ENCODE data around the gene UXS1.
"Not testable (repeated sequence)": the region's sequence is repeated elsewhere in the genome, so short reads cannot be mapped to it uniquely, and the experiment has no call there.

The UXS1 gene

DNA sequence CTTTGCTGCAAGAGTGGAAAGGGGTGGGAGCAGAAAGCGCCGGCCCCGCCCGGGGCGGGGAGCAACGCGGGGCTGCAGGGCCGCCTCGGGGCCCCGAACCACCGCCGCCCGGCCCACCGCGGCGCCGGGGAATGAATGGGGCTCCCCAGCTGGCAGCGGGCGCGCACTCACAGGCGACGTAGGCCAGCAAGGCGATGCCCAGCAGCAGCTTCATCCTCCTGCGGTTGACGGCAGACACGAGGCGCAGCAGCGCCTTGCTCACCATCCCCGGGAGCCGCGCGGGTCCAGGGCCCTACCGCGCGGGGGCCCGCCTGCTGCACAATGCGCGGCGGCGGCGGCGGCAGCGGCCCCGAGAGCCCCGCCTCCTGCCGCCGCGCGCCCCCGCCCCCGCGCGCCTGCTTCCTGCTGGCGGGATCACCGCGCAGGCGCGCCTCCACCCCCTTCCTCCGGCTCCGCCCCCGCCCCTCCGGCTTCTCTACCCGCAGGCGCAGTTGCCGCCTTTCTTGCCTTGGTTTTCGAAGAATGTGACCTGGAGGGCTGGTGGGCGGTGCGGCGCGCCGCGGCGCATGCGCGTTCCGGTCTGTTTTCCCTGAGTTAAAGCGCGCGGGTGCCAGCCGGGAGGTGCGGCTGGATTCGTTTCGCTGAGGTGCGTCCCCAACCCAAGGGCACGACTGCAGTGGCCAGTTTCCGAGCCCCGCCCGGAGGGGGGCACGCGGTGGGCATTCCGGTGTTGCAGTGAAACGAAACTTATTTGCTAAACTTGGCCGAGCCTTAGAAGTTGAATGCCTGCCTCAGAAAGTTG, at the start of gene UXS1:
TSS of gene UXS1 (minus strand) at position 325 of the 802 bp plus-strand sequence. CDS start at position 265, 60 bp downstream.
- TF ChIP-seq, protein P1, sequence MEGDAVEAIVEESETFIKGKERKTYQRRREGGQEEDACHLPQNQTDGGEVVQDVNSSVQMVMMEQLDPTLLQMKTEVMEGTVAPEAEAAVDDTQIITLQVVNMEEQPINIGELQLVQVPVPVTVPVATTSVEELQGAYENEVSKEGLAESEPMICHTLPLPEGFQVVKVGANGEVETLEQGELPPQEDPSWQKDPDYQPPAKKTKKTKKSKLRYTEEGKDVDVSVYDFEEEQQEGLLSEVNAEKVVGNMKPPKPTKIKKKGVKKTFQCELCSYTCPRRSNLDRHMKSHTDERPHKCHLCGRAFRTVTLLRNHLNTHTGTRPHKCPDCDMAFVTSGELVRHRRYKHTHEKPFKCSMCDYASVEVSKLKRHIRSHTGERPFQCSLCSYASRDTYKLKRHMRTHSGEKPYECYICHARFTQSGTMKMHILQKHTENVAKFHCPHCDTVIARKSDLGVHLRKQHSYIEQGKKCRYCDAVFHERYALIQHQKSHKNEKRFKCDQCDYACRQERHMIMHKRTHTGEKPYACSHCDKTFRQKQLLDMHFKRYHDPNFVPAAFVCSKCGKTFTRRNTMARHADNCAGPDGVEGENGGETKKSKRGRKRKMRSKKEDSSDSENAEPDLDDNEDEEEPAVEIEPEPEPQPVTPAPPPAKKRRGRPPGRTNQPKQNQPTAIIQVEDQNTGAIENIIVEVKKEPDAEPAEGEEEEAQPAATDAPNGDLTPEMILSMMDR (IDR thresholded peaks at IDR 0.05; ENCODE audit: low read depth, low read length, missing control alignments): no peak
- H3K4me3 ChIP-seq (ENCODE audit: low read depth, low read length): peak within 1 kb of the TSS; percentile 73
- peak; percentile 82 for DNase-seq (ENCODE audit: low read depth)

GRCh38 chr2:106239491-106239890, 45.4 kb upstream of the UXS1 start:
- not testable (repeated sequence) for H3K4me3 ChIP-seq (ENCODE audit: low read depth, low read length); DNase-seq (ENCODE audit: low read depth)

DNA sequence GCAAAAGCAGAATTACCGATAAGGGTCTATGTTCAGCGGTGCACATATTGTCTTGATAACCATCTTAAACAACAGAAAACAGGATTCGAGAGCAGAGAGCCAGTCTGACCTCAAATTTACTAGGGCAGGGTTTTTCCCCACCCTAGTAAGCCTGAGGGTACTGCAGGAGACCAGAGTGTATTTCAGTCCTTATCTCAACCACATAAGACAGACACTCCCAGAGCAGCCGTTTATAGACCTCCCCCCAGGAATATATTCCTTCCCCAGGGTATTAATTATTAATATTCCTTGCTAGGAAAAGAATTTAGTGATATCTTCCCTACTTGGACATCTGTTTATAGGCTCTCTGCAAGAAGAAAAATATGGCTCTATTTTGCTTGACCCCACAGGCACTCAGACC, 41.3 kb upstream of the UXS1 start:
- H3K4me3 ChIP-seq (ENCODE audit: low read depth, low read length); DNase-seq (ENCODE audit: low read depth): not testable (repeated sequence)

DNA sequence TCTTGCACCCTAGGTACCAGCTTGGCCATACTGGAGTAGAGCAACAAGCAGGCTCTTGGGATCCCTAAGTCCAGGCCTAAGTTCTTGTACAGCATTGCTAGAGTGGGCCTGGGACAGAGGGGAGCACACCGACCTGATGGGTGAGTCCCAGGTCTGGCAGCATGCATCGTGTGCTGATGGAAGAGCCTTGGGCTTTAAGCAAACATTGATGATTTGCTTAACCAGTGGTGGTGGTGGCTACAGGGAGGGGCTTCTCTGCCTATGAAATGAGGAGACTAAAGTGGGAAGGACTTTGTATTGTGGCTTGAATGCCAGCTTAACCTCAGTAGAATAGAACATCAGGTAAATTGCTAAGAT, 39.2 kb upstream of the UXS1 start:
- no peak overlapping the region for H3K4me3 ChIP-seq (ENCODE audit: low read depth, low read length)
- TF ChIP-seq, protein P1 (IDR thresholded peaks at IDR 0.05; ENCODE audit: low read depth, low read length, missing control alignments): no peak

DNA sequence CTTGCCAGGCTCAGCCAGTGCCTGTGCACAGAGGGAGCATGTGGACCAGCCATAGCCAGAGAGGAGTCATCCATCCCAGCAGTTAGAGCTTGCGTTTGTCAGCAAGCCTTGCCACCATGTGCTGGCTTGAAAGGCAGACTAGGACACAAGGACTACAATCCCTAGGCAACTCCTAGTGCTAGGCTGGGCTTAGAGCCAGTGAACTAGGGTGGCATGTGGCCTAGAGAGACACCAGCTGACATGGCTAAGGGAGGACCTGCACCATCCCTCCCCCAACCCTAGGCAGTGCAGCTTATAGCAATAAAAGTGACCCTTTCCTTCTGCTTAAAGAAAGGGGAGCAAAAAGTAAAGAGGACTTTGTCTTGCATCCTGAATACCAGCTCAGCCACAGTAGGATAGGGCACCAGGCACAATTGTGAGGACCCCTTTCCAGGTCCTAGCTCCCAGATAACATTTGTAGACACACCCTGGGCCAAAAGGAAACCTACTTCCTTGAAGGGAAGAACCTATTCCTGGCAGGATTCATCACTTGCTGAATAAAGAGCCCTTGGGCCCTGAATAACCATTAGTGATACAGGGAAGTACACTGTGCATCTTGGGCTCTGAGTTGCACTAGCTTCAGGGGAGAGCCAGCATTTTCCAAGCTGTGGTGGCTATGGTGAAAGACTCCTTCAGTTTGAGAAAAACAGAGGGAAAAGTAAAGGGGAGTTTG, 38.7 kb upstream of the UXS1 start:
- no peak for DNase-seq (ENCODE audit: low read depth)
- H3K4me3 ChIP-seq (ENCODE audit: low read depth, low read length): no peak overlapping the region
- TF ChIP-seq, protein P1 (IDR thresholded peaks at IDR 0.05; ENCODE audit: low read depth, low read length, missing control alignments): no peak

More for the DNA sequence above, 39.2 kb upstream of the UXS1 start:
- no peak for DNase-seq (ENCODE audit: low read depth)

DNA sequence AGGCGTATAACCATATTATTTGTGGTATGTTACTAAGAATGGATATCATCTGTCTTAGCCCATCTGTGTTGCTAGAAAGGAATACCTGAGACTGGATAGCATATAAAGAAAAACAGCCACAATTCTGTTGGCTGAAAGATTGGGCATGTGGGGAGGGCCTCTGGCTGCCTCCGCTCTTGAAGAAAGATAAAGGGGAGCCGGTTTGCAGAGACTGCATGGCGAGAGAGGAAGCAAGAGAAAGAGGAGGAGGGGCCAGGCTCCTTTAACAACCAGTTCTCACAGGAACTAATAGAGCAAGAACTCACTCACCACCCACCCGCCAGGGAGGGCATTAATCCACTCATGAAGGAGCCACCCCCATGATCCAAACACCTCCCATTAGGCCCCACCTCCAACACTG, 29.2 kb upstream of the UXS1 start:
- TF ChIP-seq, protein P1 (IDR thresholded peaks at IDR 0.05; ENCODE audit: low read depth, low read length, missing control alignments): no peak
- no peak overlapping the region for H3K4me3 ChIP-seq (ENCODE audit: low read depth, low read length)
- no peak for DNase-seq (ENCODE audit: low read depth)

DNA sequence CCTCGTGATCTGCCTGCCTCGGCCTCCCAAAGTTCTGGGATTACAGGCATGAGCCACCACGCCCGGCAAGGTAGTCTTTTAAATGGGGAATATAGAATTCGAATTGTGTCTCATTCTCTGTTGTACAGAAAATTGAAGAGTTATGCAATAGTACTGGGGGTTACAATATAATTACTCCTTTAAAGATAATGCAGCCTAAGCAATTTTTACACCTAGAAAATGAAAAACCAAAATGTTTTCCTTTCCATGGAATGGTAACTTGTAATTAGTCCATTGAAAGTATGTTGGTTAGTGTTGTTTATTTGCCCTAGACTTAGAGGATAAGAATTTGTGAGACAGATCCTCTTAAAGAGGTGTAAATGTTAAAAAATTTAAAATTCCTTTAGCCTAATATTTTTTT, 28.0 kb upstream of the UXS1 start:
- not testable (repeated sequence) for DNase-seq (ENCODE audit: low read depth); H3K4me3 ChIP-seq (ENCODE audit: low read depth, low read length)

GRCh38 chr2:106219813-106220212, 25.7 kb upstream of the UXS1 start:
- no peak overlapping the region for H3K4me3 ChIP-seq (ENCODE audit: low read depth, low read length)
- DNase-seq (ENCODE audit: low read depth): no peak
- TF ChIP-seq, protein P1 (IDR thresholded peaks at IDR 0.05; ENCODE audit: low read depth, low read length, missing control alignments): no peak

DNA sequence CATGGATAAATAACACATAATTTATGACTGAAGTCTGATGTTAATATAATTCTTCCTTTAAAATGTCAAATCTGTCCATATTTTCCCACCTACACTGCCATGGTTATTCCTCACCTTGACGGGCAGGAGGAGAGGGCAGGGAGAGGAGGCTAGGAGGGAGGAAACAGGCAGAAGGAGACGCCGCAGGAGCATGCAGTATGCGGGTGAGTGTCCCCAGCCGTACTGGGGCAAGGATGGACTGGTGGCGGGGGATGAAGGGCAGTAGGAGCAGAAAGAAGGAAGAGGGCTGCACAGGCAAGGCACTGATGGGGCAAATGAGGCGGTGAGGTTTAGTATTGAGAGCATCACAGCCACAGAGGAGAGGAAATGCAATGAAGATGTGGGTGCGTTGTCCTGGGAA, 25.1 kb upstream of the UXS1 start:
- not testable (repeated sequence) for H3K4me3 ChIP-seq (ENCODE audit: low read depth, low read length); DNase-seq (ENCODE audit: low read depth)

Measured in GM12864 (cell line).